Measurements from ENCODE around the gene WAPL. TPM values are rescaled to one million over a fixed set of nuclear protein-coding genes. Genes with fewer than 3 reads are reported as not detected.

WAPL gene
- total and polyA plus RNA-seq, 2 of the 8 experiments (the other 6 are each of a cell fraction or from before 2014, with no cell fraction given) = 12.8 to 48.1 TPM

DNA sequence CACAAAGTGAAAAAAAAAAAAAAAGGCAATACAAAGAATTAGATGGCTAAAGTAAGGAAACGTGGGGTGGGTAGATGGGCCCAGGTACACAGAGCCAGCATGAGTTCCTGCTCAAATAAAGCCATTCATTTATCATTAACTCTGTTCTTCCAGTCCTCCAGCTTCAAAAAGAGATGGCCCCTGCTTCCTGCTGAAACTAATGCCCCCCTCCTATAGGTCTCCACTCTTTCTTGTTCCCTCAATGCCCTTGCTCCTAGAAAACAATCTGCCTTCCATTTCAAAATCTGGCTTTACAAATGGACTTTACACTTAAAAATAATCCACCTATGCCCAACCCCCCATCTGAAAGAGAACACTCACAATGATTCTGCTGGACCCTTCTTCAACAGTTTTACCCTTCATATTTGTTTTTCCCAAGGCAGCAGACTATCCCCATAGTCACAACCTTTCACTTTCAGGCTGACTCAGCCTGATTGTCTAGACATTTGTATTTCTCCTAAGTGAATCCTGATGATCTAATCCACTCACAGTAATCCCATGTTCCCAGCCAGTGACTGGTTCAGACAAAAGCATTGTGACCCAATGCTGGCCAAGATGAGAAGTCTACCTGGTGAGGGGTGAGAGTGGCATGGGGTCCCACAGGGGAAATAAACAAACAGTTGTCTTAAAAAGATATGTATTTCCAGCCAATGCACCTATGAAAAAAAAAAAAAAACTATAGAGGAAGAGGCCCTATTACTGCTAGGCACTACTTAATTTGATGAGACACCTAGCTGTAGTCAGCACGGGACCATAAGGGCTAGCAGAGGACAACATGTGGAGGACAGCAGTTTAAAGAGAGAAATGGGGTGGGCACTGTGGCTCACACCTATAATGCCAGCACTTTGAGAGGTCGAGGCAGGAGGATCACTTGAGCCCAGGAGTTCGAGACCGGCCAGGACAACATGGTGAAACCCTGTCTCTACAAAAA is 80.4 kb downstream of the WAPL start:
- no peak overlapping the region for H3K23ac ChIP-seq (ENCODE audit: insufficient read length)
- DNase-seq (ENCODE audit: low read depth in 1 of 2, low spot score in 2 of 2) = no peak
- no peak for FAIRE-seq
- TF ChIP-seq, protein P1, sequence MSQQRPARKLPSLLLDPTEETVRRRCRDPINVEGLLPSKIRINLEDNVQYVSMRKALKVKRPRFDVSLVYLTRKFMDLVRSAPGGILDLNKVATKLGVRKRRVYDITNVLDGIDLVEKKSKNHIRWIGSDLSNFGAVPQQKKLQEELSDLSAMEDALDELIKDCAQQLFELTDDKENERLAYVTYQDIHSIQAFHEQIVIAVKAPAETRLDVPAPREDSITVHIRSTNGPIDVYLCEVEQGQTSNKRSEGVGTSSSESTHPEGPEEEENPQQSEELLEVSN (IDR thresholded peaks at IDR 0.05) = no peak
- TF ChIP-seq CHD1 (IDR thresholded peaks at IDR 0.05; ENCODE audit: low read depth, low read length) (no peak), SIN3A (conservative IDR thresholded peaks at IDR 0.05 in 1 of 2, IDR thresholded peaks at IDR 0.05 in 1 of 2; ENCODE audit: low read depth in 1 of 2, low read length in 2 of 2) (no peak), SP2 (IDR thresholded peaks at IDR 0.05; ENCODE audit: low read length) (no peak), TCF12 (IDR thresholded peaks at IDR 0.05; ENCODE audit: low read depth, low read length) (no peak), CEBPB (IDR thresholded peaks at IDR 0.05; ENCODE audit: low read depth, low read length) (no peak)
- WGBS, 2 experiments (ENCODE audit: extremely low coverage in 1 of 2, insufficient coverage in 1 of 2, insufficient read length in 1 of 2, insufficient replicate concordance in 2 of 2, low coverage in 1 of 2, low lambda C conversion rate in 2 of 2, missing lambda C conversion rate in 1 of 2) = 97% methylated on average over 5 of the region's 5 CpGs; no CpG with 5 or more reads in 1 of the 2 experiments
- no peaks in the 10 kb centered on the region for H3K79me1 ChIP-seq (ENCODE audit: low read depth, low read length)
- no peak overlapping the region for H3K9ac ChIP-seq (replicated peaks in 1 of 4; ENCODE audit: extremely low read depth in 1 of 4, low read depth in 3 of 4, low read length in 3 of 4)
- H3K4me1 ChIP-seq (replicated peaks in 1 of 4; ENCODE audit: control insufficient read depth in 3 of 4, insufficient read depth in 4 of 4, low read length in 3 of 4) = peaks cover 0 to 2% (median 0%) of the 10 kb centered on the region in 4 experiments; a peak in 1 of 7 replicates
- no peaks in the 10 kb centered on the region; the same call in 1 of the 2 replicates for H3K23me2 ChIP-seq (ENCODE audit: low read depth, low read length)
- no peak overlapping the region for H3K56ac ChIP-seq (replicated peaks; ENCODE audit: insufficient read length, low read depth, low read length)
- no peak overlapping the region for H3K14ac ChIP-seq (ENCODE audit: insufficient read length)
- no peak overlapping the region for H2BK12ac ChIP-seq (ENCODE audit: low read depth, low read length)
- no peaks in the 10 kb centered on the region for H3K27me3 ChIP-seq (replicated peaks in 1 of 4; ENCODE audit: control insufficient read depth in 3 of 4, extremely low read depth in 1 of 4, insufficient read depth in 3 of 4, low read length in 3 of 4)
- no peak overlapping the region for H3K4me2 ChIP-seq (ENCODE audit: insufficient read depth in 1 of 2, low read depth in 2 of 2, low read length in 2 of 2)
- no peak overlapping the region for H3K27ac ChIP-seq (ENCODE audit: low read depth, low read length)
- no peak overlapping the region for H2BK5ac ChIP-seq (ENCODE audit: low read depth, low read length)
- peaks cover 0 to 1% of the 10 kb centered on the region in 2 experiments for H4K20me1 ChIP-seq (replicated peaks in 1 of 2; ENCODE audit: control insufficient read depth in 1 of 2, insufficient read depth in 2 of 2, low read length in 2 of 2)
- H2BK15ac ChIP-seq (ENCODE audit: low read length) = no peak overlapping the region
- peaks cover 4 to 73% (median 33%) of the 10 kb centered on the region in 4 experiments for H3K36me3 ChIP-seq (ENCODE audit: control insufficient read depth in 2 of 4, insufficient read depth in 4 of 4, low read length in 3 of 4)
- no peak overlapping the region for H2AFZ ChIP-seq (ENCODE audit: low read length)
- H3K4ac ChIP-seq (replicated peaks; ENCODE audit: insufficient read length, low read depth, low read length) = no peak overlapping the region
- no peak overlapping the region for H2BK20ac ChIP-seq (ENCODE audit: low read length)
- no peak overlapping the region for H3K18ac ChIP-seq (ENCODE audit: extremely low read depth, low read length)
- POLR2A ChIA-PET (ENCODE audit: partially characterized antibody) = no interaction called here
- H2BK120ac ChIP-seq (replicated peaks; ENCODE audit: low read depth, low read length) = no peak overlapping the region
- no peak overlapping the region for H4K5ac ChIP-seq (ENCODE audit: insufficient read length, low read depth, low read length)
- no peaks in the 10 kb centered on the region for H3K9me3 ChIP-seq (ENCODE audit: insufficient read depth in 2 of 2, low read depth in 1 of 2, low read length in 1 of 2)
- CTCF ChIA-PET (ENCODE audit: partially characterized antibody) = no interaction called here
- H4K8ac ChIP-seq (ENCODE audit: extremely low read depth, insufficient read depth, low read length) = no peak overlapping the region
- H3K4me3 ChIP-seq (ENCODE audit: extremely low read depth in 1 of 4, insufficient read depth in 2 of 4, low read depth in 3 of 4, low read length in 4 of 4) = no peak overlapping the region
- H4K91ac ChIP-seq (replicated peaks; ENCODE audit: insufficient read length, low read length) = no peak overlapping the region
- H3K79me2 ChIP-seq (ENCODE audit: control insufficient read depth in 1 of 2, insufficient read depth in 2 of 2, low read length in 2 of 2) = no peaks in the 10 kb centered on the region
- H2AK5ac ChIP-seq (ENCODE audit: low read depth, low read length) = no peak overlapping the region

Data from H1 (cell line).